Breast epithelium (tissue), 4 donors: ENCODE measurements around the gene PLA2G5. TPM values are rescaled to one million over a fixed set of nuclear protein-coding genes. Genes with fewer than 3 reads are reported as not detected.

Experiments used
- DNase-seq, 2 donors: peaks; one replicate each; pipeline ENCODE4 v3.0.0-alpha.2; 2019; ENCODE audit warnings: low spot score in 2 of 2
- H3K27ac ChIP-seq, 2 donors: fragments of 200-600 bp; sonication (generic) in 1 of 2; one replicate each; pipeline ENCODE4 v1.5.1; 2016 to 2019; ENCODE audit warnings: mild to moderate bottlenecking in 1 of 2
- H3K27me3 ChIP-seq, 2 donors: fragments of 200-600 bp; sonication (generic) in 1 of 2; one replicate each; pipeline versions ENCODE4 v1.5.1 to v1.6.0; 2017 to 2019; ENCODE audit warnings: control low read depth in 1 of 2, mild to moderate bottlenecking in 1 of 2
- H3K36me3 ChIP-seq: fragments of 200-600 bp; one replicate; pipeline ENCODE4 v1.5.1; 2019
- H3K4me1 ChIP-seq, 2 donors: fragments of 200-600 bp; sonication (generic); one replicate each; pipeline ENCODE4 v1.5.1; 2016 to 2019; ENCODE audit warnings: control low read depth in 1 of 2
- H3K4me3 ChIP-seq, 3 donors: fragments of 200-600 bp; sonication (generic); 1 replicate in 2 of 3; 2 replicates in 1 of 3; pipeline ENCODE4 v1.5.1; 2016 to 2019; ENCODE audit warnings: mild to moderate bottlenecking in 3 of 3, moderate library complexity in 2 of 3
- H3K9me3 ChIP-seq, 2 donors: fragments of 200-600 bp; sonication (generic) in 1 of 2; one replicate each; pipeline ENCODE4 v1.5.1; 2016 to 2019; ENCODE audit warnings: control low read depth in 1 of 2
- CTCF ChIP-seq, 3 donors: fragments of 450-650 bp; IDR thresholded peaks; one replicate each; pipeline ENCODE4 v1.5.1; 2016 to 2017; ENCODE audit warnings: antibody characterized with exemption in 3 of 3, mild to moderate bottlenecking in 3 of 3, moderate library complexity in 3 of 3
- POLR2A ChIP-seq: fragments of 450-650 bp; IDR thresholded peaks from one replicate; pipeline ENCODE4 v1.6.1; 2016; ENCODE audit warnings: antibody characterized with exemption, mild to moderate bottlenecking, moderate library complexity
- POLR2AphosphoS5 ChIP-seq, 3 donors: sonication (generic); formaldehyde crosslinking; IDR thresholded peaks; one replicate each; pipeline ENCODE4 v1.6.1; 2017; ENCODE audit warnings: antibody characterized with exemption in 3 of 3
- intact Hi-C: fragments of 100-400 bp; cut with DNase I; formaldehyde crosslinking; loops from one replicate; pipeline ENCODE4 v1.15.1; 2023; ENCODE audit warnings: low total_unique reads
- total RNA-seq, 3 donors: library from RNA; depleted of rRNA; stranded (reverse); fragments of >200 nt; gene quantifications; one replicate each; pipeline ENCODE4 v1.1.0, GENCODE V29; 2016

The PLA2G5 gene
- total RNA-seq, 3 donors from 2014 or later = 0.88 to 9.4 (median 1.3) TPM

GRCh38 chr1:20114021-20114648 lies 44.1 kb downstream of the PLA2G5 start:
- no peaks in the 10 kb centered on the region for H3K27me3 ChIP-seq
- intact Hi-C loops = no loop called here
- no peak for DNase-seq
- H3K9me3 ChIP-seq = no peaks in the 10 kb centered on the region
- no peaks in the 10 kb centered on the region for H3K36me3 ChIP-seq
- H3K4me3 ChIP-seq = no peak overlapping the region
- H3K4me1 ChIP-seq = no peaks in the 10 kb centered on the region
- no peak overlapping the region for H3K27ac ChIP-seq
- TF ChIP-seq POLR2A (no peak), CTCF (IDR thresholded peaks at IDR 0.05) (no peak), POLR2AphosphoS5 (IDR thresholded peaks at IDR 0.05) (no peak)

GRCh38 chr1:20115479-20115878 lies 45.5 kb downstream of the PLA2G5 start:
- no peaks in the 10 kb centered on the region for H3K36me3 ChIP-seq
- no peak for DNase-seq
- no peaks in the 10 kb centered on the region for H3K27me3 ChIP-seq
- H3K4me1 ChIP-seq = no peaks in the 10 kb centered on the region
- intact Hi-C loops = no loop called here
- H3K27ac ChIP-seq = no peak overlapping the region
- no peak for TF ChIP-seq POLR2A
- no peak for TF ChIP-seq POLR2AphosphoS5 (IDR thresholded peaks at IDR 0.05)
- no peak for TF ChIP-seq CTCF (IDR thresholded peaks at IDR 0.05)
- no peaks in the 10 kb centered on the region for H3K9me3 ChIP-seq
- H3K4me3 ChIP-seq = no peak overlapping the region

- H3K4me1 ChIP-seq = no peaks in the 10 kb centered on the region
- no peak overlapping the region for H3K27ac ChIP-seq
- no peaks in the 10 kb centered on the region for H3K9me3 ChIP-seq
- no peak for DNase-seq
- H3K4me3 ChIP-seq = no peak overlapping the region
- TF ChIP-seq POLR2A = no peak
- TF ChIP-seq POLR2AphosphoS5 (IDR thresholded peaks at IDR 0.05) = no peak
- TF ChIP-seq CTCF (IDR thresholded peaks at IDR 0.05) = no peak
- intact Hi-C loops = no loop called here
- no peaks in the 10 kb centered on the region for H3K27me3 ChIP-seq
- H3K36me3 ChIP-seq = no peaks in the 10 kb centered on the region
These were observed 45.9 kb downstream of the PLA2G5 start for GRCh38 chr1:20115916-20116315.

- intact Hi-C loops = no loop called here
- Histone ChIP-seq H3K27ac (no peak overlapping the region), H3K36me3 (no peaks in the 10 kb centered on the region), H3K9me3 (no peaks in the 10 kb centered on the region), H3K4me3 (no peak overlapping the region), H3K4me1 (no peaks in the 10 kb centered on the region), H3K27me3 (no peaks in the 10 kb centered on the region)
- no peak for DNase-seq
- TF ChIP-seq POLR2AphosphoS5 (IDR thresholded peaks at IDR 0.05) (no peak), POLR2A (no peak), CTCF (IDR thresholded peaks at IDR 0.05) (no peak)
These were observed 47.2 kb downstream of the PLA2G5 start for GRCh38 chr1:20117236-20117635.

- no peaks in the 10 kb centered on the region for H3K4me1 ChIP-seq
- intact Hi-C loops = no loop called here
- no peaks in the 10 kb centered on the region for H3K36me3 ChIP-seq
- H3K4me3 ChIP-seq = no peak within 1 kb of the TSS
- no peaks in the 10 kb centered on the region for H3K9me3 ChIP-seq
- no peaks in the 10 kb centered on the region for H3K27me3 ChIP-seq
- no peak for DNase-seq
- H3K27ac ChIP-seq = no peak within 1 kb of the TSS
- no peak for TF ChIP-seq CTCF (IDR thresholded peaks at IDR 0.05)
- no peak for TF ChIP-seq POLR2A
- TF ChIP-seq POLR2AphosphoS5 (IDR thresholded peaks at IDR 0.05) = no peak
These were observed 49.4 kb downstream of the PLA2G5 start, which contains the start of gene PLA2G2D for GRCh38 chr1:20119347-20119746. PLA2G2D (minus strand) TSS chr1:20119536; CDS start chr1:20119498, 38 bp downstream.
